Heart left ventricle (tissue), 16 donors: ENCODE data around the gene SOX30. TPM values are rescaled to one million over a fixed set of nuclear protein-coding genes. Genes with fewer than 3 reads are reported as not detected.

Experiments used
- ATAC-seq, 4 donors: fragments of 200-7000 bp; cut with Tn5 transposase; one replicate each; pipeline ENCODE4 v1.9.1; 2020 to 2022; ENCODE audit warnings: moderate library complexity in 4 of 4, mild to moderate bottlenecking in 3 of 4, moderate number of reproducible peaks in 1 of 4
- DNase-seq, 5 donors: peaks; one replicate each; pipeline ENCODE4 v3.0.0-alpha.2; 2020
- H3K27ac ChIP-seq, 12 donors: fragments of 200-600 bp; sonication (generic) in 4 of 12; one replicate each; pipeline versions ENCODE4 v1.5.0 to v1.8.0; 2016 to 2022; ENCODE audit warnings: mild to moderate bottlenecking in 2 of 12
- H3K27me3 ChIP-seq, 9 donors: fragments of 200-600 bp; sonication (generic) in 2 of 9; one replicate each; pipeline versions ENCODE4 v1.5.1 to v1.8.0; 2016 to 2022; ENCODE audit warnings: mild to moderate bottlenecking in 3 of 9
- H3K36me3 ChIP-seq, 9 donors: fragments of 200-600 bp; sonication (generic) in 2 of 9; one replicate each; pipeline versions ENCODE4 v1.5.0 to v1.8.0; 2018 to 2022; ENCODE audit warnings: mild to moderate bottlenecking in 2 of 9
- H3K4me1 ChIP-seq, 12 donors: fragments of 200-600 bp; sonication (generic) in 4 of 12; one replicate each; pipeline versions ENCODE4 v1.5.0 to v1.8.0; 2016 to 2022; ENCODE audit warnings: mild to moderate bottlenecking in 3 of 12
- H3K4me3 ChIP-seq, 12 donors: fragments of 200-600 bp; sonication (generic) in 4 of 12; one replicate each; pipeline versions ENCODE4 v1.5.0 to v1.8.0; 2017 to 2022; ENCODE audit warnings: mild to moderate bottlenecking in 9 of 12, moderate library complexity in 4 of 12
- H3K9me3 ChIP-seq, 12 donors: fragments of 200-600 bp; sonication (generic) in 4 of 12; one replicate each; pipeline versions ENCODE4 v1.5.0 to v1.8.0; 2016 to 2022; ENCODE audit warnings: mild to moderate bottlenecking in 1 of 12
- CTCF ChIP-seq, 12 donors: fragments of 200-600 bp; sonication (generic) in 4 of 12; IDR thresholded peaks; one replicate each; pipeline versions ENCODE4 v1.5.0 to v1.8.0; 2018 to 2022; ENCODE audit warnings: antibody characterized with exemption in 12 of 12, mild to moderate bottlenecking in 5 of 12
- POLR2A ChIP-seq, 2 donors: fragments of 450-650 bp; IDR thresholded peaks; one replicate each; pipeline ENCODE4 v1.6.1; 2017; ENCODE audit warnings: antibody characterized with exemption in 2 of 2, mild to moderate bottlenecking in 2 of 2, moderate library complexity in 2 of 2
- WGBS, 4 donors: extraction: QIAGEN DNeasy Blood & Tissue Kit in 2 of 4; methylation state at CpG; one replicate each; pipeline versions ENCODE4 v1.1.5 to v1.1.7; 2013 to 2018; 5-methylcytosine and 5-hydroxymethylcytosine counted together
- intact Hi-C, 10 donors: fragments of 100-400 bp; cut with DNase I; formaldehyde crosslinking; loops; one replicate each; pipeline versions ENCODE4 v1.11.1 to v1.14.2; 2022
- polyA plus RNA-seq, 2 donors: library from polyadenylated mRNA; stranded (reverse); fragments of 200-250 nt; gene quantifications; one replicate each; pipeline ENCODE4 v1.2.3, GENCODE V29; 2013
- total RNA-seq, 9 donors: library from RNA; depleted of rRNA in 2 of 9; stranded (reverse); fragments of >200 nt in 2 of 9; fragmentation: NEBNext Ultra II Directional in 3 of 9; extraction: Animal tissue kit (Norgen Biotek cat#: 25700) in 3 of 9; gene quantifications; one replicate each; pipeline versions ENCODE4 v1.1.0 to v1.2.4, GENCODE V29; 2016 to 2023
- donor health status: ischemic (EF 13 %, LVEDD 7.1; RV severe dilation, severe dysfunction).
- donor health status: healthy with polysubstance abuse.
- donor health status: DM: no; HTN: yes; CAD: no.
- donor health status: DM: no; HTN: no; CAD: no.
- donor health status: ischemic (EF 25% LVEDD 6.9; RV normal size, moderate dysfunction).
- donor health status: ischemic (EF 25% LVEDD 5.7; RV mildly dilated, moderate dysfunction).
- donor health status: healthy.
- donor health status: DM: yes; HTN: yes; CAD: no.
- donor health status: ischemic (EF 35%, LVEDD 5.7; RV mildly dilated, moderate dysfunction).
- donor health status: nonischemic (EF 11% LVEDD 7.7; RV severe dilation, severe dysfunction).
- donor health status: DM: yes; HTN: yes; CAD: no.
- donor health status: PGD.
- donor health status: ischemic (EF 29% LVEDD 5.4; RV normal size, mild dysfunction).
- donor health status: nonischemic (EF 23%, LVEDD 6.1; RV moderate dilation, normal function).

SOX30 gene
- total and polyA plus RNA-seq, 11 donors, result 0.08 to 0.48 (median 0.14) TPM; not detected in 5

GRCh38 chr5:157616785-157617184, 35.5 kb downstream of the SOX30 start:
- no peak for ATAC-seq
- Histone ChIP-seq H3K9me3 (no peaks in the 10 kb centered on the region), H3K4me3 (no peak overlapping the region), H3K36me3 (no peaks in the 10 kb centered on the region), H3K27ac (no peak overlapping the region), H3K27me3 (no peaks in the 10 kb centered on the region), H3K4me1 (peaks cover 0 to 14% (median 0%) of the 10 kb centered on the region in 12 donors)
- TF ChIP-seq CTCF (IDR thresholded peaks at IDR 0.05) (no peak), POLR2A (IDR thresholded peaks at IDR 0.05) (no peak)
- intact Hi-C loops, result no loop called here
- 76 to 86% (median 80%) methylated on average over 4 of the region's 4 CpGs for WGBS, 4 donors
- DNase-seq, result no peak

- WGBS, 4 donors, result 82 to 87% (median 86%) methylated on average over 11 of the region's 11 CpGs
- no peak overlapping the region for H3K4me3 ChIP-seq
- no peaks in the 10 kb centered on the region for H3K9me3 ChIP-seq
- peaks cover 0 to 33% (median 0%) of the 10 kb centered on the region in 12 donors for H3K4me1 ChIP-seq
- DNase-seq (no peak), ATAC-seq (no peak)
- no peaks in the 10 kb centered on the region for H3K27me3 ChIP-seq
- no peak overlapping the region for H3K27ac ChIP-seq
- no peaks in the 10 kb centered on the region for H3K36me3 ChIP-seq
- intact Hi-C loops, result no loop called here
- no peak for TF ChIP-seq POLR2A (IDR thresholded peaks at IDR 0.05)
- TF ChIP-seq CTCF (IDR thresholded peaks at IDR 0.05), result no peak
Observed at GRCh38 chr5:157613385-157614245, 38.6 kb downstream of the SOX30 start.

- Histone ChIP-seq H3K4me1 (peaks cover 0 to 38% (median 0%) of the 10 kb centered on the region in 12 donors), H3K27me3 (no peaks in the 10 kb centered on the region), H3K4me3 (no peak overlapping the region), H3K9me3 (no peaks in the 10 kb centered on the region), H3K27ac (no peak overlapping the region), H3K36me3 (no peaks in the 10 kb centered on the region)
- intact Hi-C loops, result no loop called here
- ATAC-seq, result no peak
- no peak for DNase-seq
- WGBS, 4 donors, result 95 to 98% (median 97%) methylated on average over 5 of the region's 5 CpGs
- no peak for TF ChIP-seq CTCF (IDR thresholded peaks at IDR 0.05)
- no peak for TF ChIP-seq POLR2A (IDR thresholded peaks at IDR 0.05)
Observed at GRCh38 chr5:157612581-157612980, 39.7 kb downstream of the SOX30 start.

GRCh38 chr5:157611571-157612476, 40.4 kb downstream of the SOX30 start:
- TF ChIP-seq POLR2A (IDR thresholded peaks at IDR 0.05) (no peak), CTCF (IDR thresholded peaks at IDR 0.05) (no peak)
- no peak for DNase-seq
- H3K27me3 ChIP-seq, result no peaks in the 10 kb centered on the region
- intact Hi-C loops, result no loop called here
- 85 to 91% (median 86%) methylated on average over 10 of the region's 10 CpGs for WGBS, 4 donors
- H3K9me3 ChIP-seq, result no peaks in the 10 kb centered on the region
- H3K4me3 ChIP-seq, result no peak overlapping the region
- H3K4me1 ChIP-seq, result peaks cover 0 to 45% (median 0%) of the 10 kb centered on the region in 12 donors
- no peak for ATAC-seq
- no peaks in the 10 kb centered on the region for H3K36me3 ChIP-seq
- no peak overlapping the region for H3K27ac ChIP-seq
